ENCODE data around the gene BAMBI. TPM values are rescaled to one million over a fixed set of nuclear protein-coding genes. Genes with fewer than 3 reads are reported as not detected.

Gene BAMBI
- total and polyA plus RNA-seq, 8 donors, result 0.85 to 9.1 (median 1.5) TPM; not detected in 3

DNA sequence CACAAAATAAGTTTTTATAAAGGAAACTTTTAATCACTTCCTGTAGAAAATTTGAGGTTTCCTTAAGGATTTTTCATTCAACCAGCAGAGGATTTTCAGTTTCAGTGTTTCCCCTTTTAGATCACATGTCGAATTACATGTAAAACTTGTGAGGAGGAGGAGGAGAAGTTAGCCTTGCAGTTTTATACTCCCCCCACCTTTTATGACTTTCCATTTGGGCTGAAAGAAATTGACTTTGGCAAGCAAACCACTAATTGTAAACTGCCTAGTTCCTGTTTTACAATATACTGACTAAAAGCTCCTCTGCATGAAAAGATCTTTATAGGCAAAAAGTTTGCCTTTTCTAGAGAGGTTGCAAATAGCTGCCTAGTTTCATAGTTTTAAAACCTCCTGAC is 3.0 kb downstream of the BAMBI start:
- no peak for DNase-seq
- H3K4me3 ChIP-seq, result peak overlapping the region in 3 of 4 donors; percentile 70 to 83 (median 80)
- no peaks in the 10 kb centered on the region for H3K36me3 ChIP-seq
- H3K4me1 ChIP-seq, result peaks cover 23 to 48% (median 33%) of the 10 kb centered on the region in 4 donors
- intact Hi-C loops (cut with DNase I; ENCODE audit: low total_unique reads), result no loop called here
- H3K9me3 ChIP-seq, result no peaks in the 10 kb centered on the region
- TF ChIP-seq, protein P1, sequence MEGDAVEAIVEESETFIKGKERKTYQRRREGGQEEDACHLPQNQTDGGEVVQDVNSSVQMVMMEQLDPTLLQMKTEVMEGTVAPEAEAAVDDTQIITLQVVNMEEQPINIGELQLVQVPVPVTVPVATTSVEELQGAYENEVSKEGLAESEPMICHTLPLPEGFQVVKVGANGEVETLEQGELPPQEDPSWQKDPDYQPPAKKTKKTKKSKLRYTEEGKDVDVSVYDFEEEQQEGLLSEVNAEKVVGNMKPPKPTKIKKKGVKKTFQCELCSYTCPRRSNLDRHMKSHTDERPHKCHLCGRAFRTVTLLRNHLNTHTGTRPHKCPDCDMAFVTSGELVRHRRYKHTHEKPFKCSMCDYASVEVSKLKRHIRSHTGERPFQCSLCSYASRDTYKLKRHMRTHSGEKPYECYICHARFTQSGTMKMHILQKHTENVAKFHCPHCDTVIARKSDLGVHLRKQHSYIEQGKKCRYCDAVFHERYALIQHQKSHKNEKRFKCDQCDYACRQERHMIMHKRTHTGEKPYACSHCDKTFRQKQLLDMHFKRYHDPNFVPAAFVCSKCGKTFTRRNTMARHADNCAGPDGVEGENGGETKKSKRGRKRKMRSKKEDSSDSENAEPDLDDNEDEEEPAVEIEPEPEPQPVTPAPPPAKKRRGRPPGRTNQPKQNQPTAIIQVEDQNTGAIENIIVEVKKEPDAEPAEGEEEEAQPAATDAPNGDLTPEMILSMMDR (IDR thresholded peaks at IDR 0.05), result no peak
- TF ChIP-seq EP300 (IDR thresholded peaks at IDR 0.05) (no peak), POLR2A (IDR thresholded peaks at IDR 0.05) (no peak), POLR2AphosphoS5 (IDR thresholded peaks at IDR 0.05) (no peak)
- H3K27ac ChIP-seq, result no peak overlapping the region
- WGBS, 5 donors, result 5 to 35% (median 19%) methylated on average over 1 of the region's 1 CpG
- peaks cover 0 to 47% (median 20%) of the 10 kb centered on the region in 3 donors for H3K27me3 ChIP-seq

DNA sequence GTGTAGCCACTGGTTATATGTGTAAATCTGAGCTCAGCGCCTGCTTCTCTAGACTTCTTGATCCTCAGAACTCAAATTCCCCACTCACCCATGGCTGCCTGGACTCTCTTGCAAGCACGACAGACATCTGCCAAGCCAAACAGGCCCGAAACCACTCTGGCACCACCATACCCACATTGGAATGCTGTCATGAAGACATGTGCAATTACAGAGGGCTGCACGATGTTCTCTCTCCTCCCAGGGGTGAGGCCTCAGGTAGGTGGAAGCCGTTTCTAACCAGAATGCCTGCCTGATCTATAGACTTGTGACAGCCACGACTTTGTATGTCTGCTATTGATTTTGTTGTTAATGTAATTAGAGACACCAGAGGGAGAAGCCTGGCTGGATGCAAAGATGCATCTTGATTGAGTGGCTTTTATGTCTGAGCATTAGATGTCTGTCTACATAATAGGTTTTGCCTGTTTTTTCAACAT is 4.0 kb downstream of the BAMBI start:
- Histone ChIP-seq H3K27me3 (peaks cover 0 to 37% (median 16%) of the 10 kb centered on the region in 3 donors), H3K9me3 (no peaks in the 10 kb centered on the region), H3K36me3 (no peaks in the 10 kb centered on the region), H3K27ac (no peak overlapping the region), H3K4me3 (no peak overlapping the region), H3K4me1 (peaks cover 22 to 47% (median 32%) of the 10 kb centered on the region in 4 donors)
- TF ChIP-seq EP300 (IDR thresholded peaks at IDR 0.05) (no peak), POLR2AphosphoS5 (IDR thresholded peaks at IDR 0.05) (no peak), POLR2A (IDR thresholded peaks at IDR 0.05) (no peak)
- TF ChIP-seq, protein P1 (IDR thresholded peaks at IDR 0.05), result no peak
- WGBS, 5 donors, result 63 to 84% (median 80%) methylated on average over 6 of the region's 6 CpGs
- intact Hi-C loops (cut with DNase I; ENCODE audit: low total_unique reads), result no loop called here
- no peak for DNase-seq

DNA sequence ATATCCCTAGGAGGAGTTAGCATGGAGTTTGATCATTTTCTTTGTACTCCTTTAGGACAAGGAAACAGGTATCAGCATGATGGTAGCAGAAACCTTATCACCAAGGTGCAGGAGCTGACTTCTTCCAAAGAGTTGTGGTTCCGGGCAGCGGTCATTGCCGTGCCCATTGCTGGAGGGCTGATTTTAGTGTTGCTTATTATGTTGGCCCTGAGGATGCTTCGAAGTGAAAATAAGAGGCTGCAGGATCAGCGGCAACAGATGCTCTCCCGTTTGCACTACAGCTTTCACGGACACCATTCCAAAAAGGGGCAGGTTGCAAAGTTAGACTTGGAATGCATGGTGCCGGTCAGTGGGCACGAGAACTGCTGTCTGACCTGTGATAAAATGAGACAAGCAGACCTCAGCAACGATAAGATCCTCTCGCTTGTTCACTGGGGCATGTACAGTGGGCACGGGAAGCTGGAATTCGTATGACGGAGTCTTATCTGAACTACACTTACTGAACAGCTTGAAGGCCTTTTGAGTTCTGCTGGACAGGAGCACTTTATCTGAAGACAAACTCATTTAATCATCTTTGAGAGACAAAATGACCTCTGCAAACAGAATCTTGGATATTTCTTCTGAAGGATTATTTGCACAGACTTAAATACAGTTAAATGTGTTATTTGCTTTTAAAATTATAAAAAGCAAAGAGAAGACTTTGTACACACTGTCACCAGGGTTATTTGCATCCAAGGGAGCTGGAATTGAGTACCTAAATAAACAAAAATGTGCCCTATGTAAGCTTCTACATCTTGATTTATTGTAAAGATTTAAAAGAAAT is 4.8 kb downstream of the BAMBI start:
- intact Hi-C loops (cut with DNase I; ENCODE audit: low total_unique reads), result no loop called here

More for the DNA sequence above, 4.8 kb downstream of the BAMBI start:
- Histone ChIP-seq H3K4me3 (no peak overlapping the region), H3K27me3 (peaks cover 0 to 30% (median 8%) of the 10 kb centered on the region in 3 donors), H3K36me3 (no peaks in the 10 kb centered on the region), H3K9me3 (no peaks in the 10 kb centered on the region), H3K27ac (no peak overlapping the region), H3K4me1 (peaks cover 15 to 39% (median 26%) of the 10 kb centered on the region in 4 donors)
- 81 to 91% (median 88%) methylated on average over 14 of the region's 14 CpGs for WGBS, 5 donors
- DNase-seq, result no peak
- TF ChIP-seq, protein P1 (IDR thresholded peaks at IDR 0.05), result no peak
- TF ChIP-seq POLR2AphosphoS5 (IDR thresholded peaks at IDR 0.05), result no peak
- TF ChIP-seq POLR2A (IDR thresholded peaks at IDR 0.05), result no peak
- TF ChIP-seq EP300 (IDR thresholded peaks at IDR 0.05), result no peak
